C4-2B (cell line): ENCODE data around the gene RRAGD.

Source experiments
- H3K27ac ChIP-seq: fragments of 450-650 bp; 2 replicates; pipeline ENCODE4 v1.5.1; 2017
- CTCF ChIP-seq: fragments of 450-650 bp; conservative IDR thresholded peaks from 2 replicates; pipeline ENCODE4 v1.5.1; 2017; ENCODE audit warnings: mild to moderate bottlenecking
- ZFX ChIP-seq: fragments of 450-650 bp; IDR thresholded peaks from 2 replicates; pipeline ENCODE4 v1.6.1; 2017

RRAGD gene

GRCh38 chr6:89351671-89352277 is 60.3 kb downstream of the RRAGD start:
- peak overlapping the region; percentile 90 for H3K27ac ChIP-seq
- no peak for TF ChIP-seq CTCF
- no peak for TF ChIP-seq ZFX

- TF ChIP-seq ZFX (no peak), CTCF (no peak)
- H3K27ac ChIP-seq = no peak overlapping the region; the same call in 1 of the 2 replicates
Observed at GRCh38 chr6:89350281-89350966, 61.6 kb downstream of the RRAGD start.

DNA sequence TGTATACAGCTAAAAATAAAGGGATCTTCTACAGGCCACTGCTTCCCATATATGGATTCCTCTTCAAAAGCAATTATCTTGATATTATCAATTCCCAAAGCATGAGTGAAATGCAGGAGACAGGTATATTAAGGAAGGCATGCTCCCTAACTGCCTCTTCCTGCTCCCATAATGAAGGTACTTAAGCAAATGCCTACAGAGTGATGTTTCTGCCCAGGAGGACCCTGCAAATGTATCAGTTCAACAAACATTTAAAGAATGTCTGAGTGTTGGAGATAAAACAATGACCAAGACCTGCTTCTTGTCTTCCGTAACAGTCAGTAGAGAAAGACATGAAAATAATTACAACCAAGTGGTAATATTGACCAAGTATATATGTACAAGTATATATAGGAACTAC is 63.7 kb downstream of the RRAGD start:
- TF ChIP-seq ZFX (no peak), CTCF (no peak)
- H3K27ac ChIP-seq = no peak overlapping the region

GRCh38 chr6:89347825-89348224 is 64.2 kb downstream of the RRAGD start:
- H3K27ac ChIP-seq = no peak overlapping the region
- no peak for TF ChIP-seq CTCF
- no peak for TF ChIP-seq ZFX

DNA sequence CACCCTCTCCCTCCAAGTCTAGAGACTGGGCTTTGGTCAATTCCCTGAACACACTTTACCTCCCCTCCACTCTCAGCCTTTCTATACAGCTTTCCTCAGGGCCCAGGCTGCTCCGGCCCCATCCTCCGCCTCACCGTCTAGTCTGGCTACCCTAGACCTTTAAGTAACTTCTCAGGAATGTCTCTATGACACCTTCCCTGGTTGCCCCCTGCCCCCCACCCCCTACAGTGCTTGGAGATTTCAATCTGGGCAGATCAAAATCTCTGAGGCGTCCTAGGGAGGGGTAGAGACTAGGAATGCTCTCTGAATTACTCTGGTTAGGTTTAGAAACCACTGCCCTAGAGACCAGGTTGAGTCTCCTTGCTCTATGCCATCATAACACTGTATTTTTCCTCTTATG is 65.6 kb downstream of the RRAGD start:
- TF ChIP-seq CTCF (no peak), ZFX (no peak)
- no peak overlapping the region for H3K27ac ChIP-seq

GRCh38 chr6:89339565-89339964 is 72.5 kb downstream of the RRAGD start:
- no peak overlapping the region for H3K27ac ChIP-seq
- no peak for TF ChIP-seq CTCF
- TF ChIP-seq ZFX = no peak

DNA sequence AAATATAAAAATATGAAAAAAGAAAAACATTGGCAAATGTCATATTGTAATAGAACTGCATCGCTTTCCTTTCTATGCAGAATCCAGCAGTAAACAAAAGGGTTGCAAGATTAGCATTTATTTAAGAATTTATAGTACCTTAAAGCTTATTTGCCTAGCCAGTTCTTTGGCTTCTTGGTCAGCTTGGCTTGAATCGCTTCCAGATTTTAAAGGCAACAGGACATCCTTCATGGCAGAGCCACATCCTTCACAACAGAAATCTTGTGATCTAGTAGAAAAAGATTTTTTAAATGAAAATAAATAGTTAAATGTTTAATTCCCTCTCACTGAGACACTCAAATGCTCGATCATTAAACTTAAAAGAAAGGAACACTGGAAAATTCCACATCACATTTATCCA is 76.9 kb downstream of the RRAGD start:
- no peak for TF ChIP-seq ZFX
- TF ChIP-seq CTCF = no peak
- H3K27ac ChIP-seq = no peak overlapping the region
